ENCODE data around the gene PP2D1. TPM values are rescaled to one million over a fixed set of nuclear protein-coding genes. Genes with fewer than 3 reads are reported as not detected.

Gene PP2D1
- polyA plus RNA-seq, 3 donors, result 0.41 to 0.56 TPM; not detected in 1

GRCh38 chr3:20008646-20009045 lies 3.4 kb downstream of the PP2D1 start:
- WGBS (ENCODE audit: insufficient coverage), result no CpG with 5 or more reads among the region's 2 CpGs
- no peaks in the 10 kb centered on the region for H3K79me2 ChIP-seq (ENCODE audit: insufficient read depth, low read length)
- Mint-ChIP-seq H3K27me3 (ENCODE audit: low read depth in 3 of 3) (no peaks in the 10 kb centered on the region), H3K27ac (no peak overlapping the region), H3K9me3 (peaks cover 0 to 5% (median 0%) of the 10 kb centered on the region in 7 donors), H3K36me3 (no peaks in the 10 kb centered on the region), H3K4me3 (no peak overlapping the region), H3K4me1 (no peaks in the 10 kb centered on the region)
- no peaks in the 10 kb centered on the region for H4K20me1 ChIP-seq (ENCODE audit: insufficient read depth, low read length)
- no peak overlapping the region for H3K4me3 ChIP-seq (replicated peaks in 1 of 3; ENCODE audit: low read depth in 2 of 3, low read length in 3 of 3)
- no peaks in the 10 kb centered on the region for H3K9me3 ChIP-seq (replicated peaks in 1 of 2; ENCODE audit: control insufficient read depth in 1 of 2, insufficient read depth in 1 of 2, low read length in 2 of 2)
- H3K4me2 ChIP-seq (replicated peaks; ENCODE audit: extremely low read depth, low read length, poor library complexity, severe bottlenecking), result no peak overlapping the region
- no peaks in the 10 kb centered on the region for H3K27me3 ChIP-seq (ENCODE audit: control insufficient read depth in 2 of 2, insufficient read depth in 2 of 2, low read length in 2 of 2)
- H2AFZ ChIP-seq (ENCODE audit: insufficient read depth, low read depth, low read length, poor library complexity, severe bottlenecking), result no peak overlapping the region
- no peak overlapping the region for H3K9ac ChIP-seq (ENCODE audit: insufficient read depth, low read length, poor library complexity, severe bottlenecking)
- H3K4me1 ChIP-seq (ENCODE audit: control insufficient read depth in 1 of 2, insufficient read depth in 2 of 2, low read length in 2 of 2), result no peaks in the 10 kb centered on the region
- no peaks in the 10 kb centered on the region for H3K36me3 ChIP-seq (replicated peaks in 1 of 2; ENCODE audit: control insufficient read depth in 1 of 2, insufficient read depth in 2 of 2, low read length in 2 of 2)
- intact Hi-C loops (cut with micrococcal nuclease), result no loop called here
- DNase-seq, result no peak
- no peak for TF ChIP-seq CTCF (IDR thresholded peaks at IDR 0.05)
- H3K27ac ChIP-seq (ENCODE audit: low read depth in 1 of 2, low read length in 2 of 2), result no peak overlapping the region

- DNase-seq, result no peak
- no peak overlapping the region for H3K4me3 ChIP-seq (replicated peaks in 1 of 3; ENCODE audit: low read depth in 2 of 3, low read length in 3 of 3)
- TF ChIP-seq CTCF (IDR thresholded peaks at IDR 0.05), result no peak
- no peak overlapping the region for H3K4me3 Mint-ChIP-seq
- H2AFZ ChIP-seq (ENCODE audit: insufficient read depth, low read depth, low read length, poor library complexity, severe bottlenecking), result no peak overlapping the region
- WGBS (ENCODE audit: insufficient coverage), result 97% methylated on average over 16 of the region's 20 CpGs
- H3K9me3 Mint-ChIP-seq, result peaks cover 0 to 5% (median 0%) of the 10 kb centered on the region in 7 donors
- H3K4me1 ChIP-seq (ENCODE audit: control insufficient read depth in 1 of 2, insufficient read depth in 2 of 2, low read length in 2 of 2), result no peaks in the 10 kb centered on the region
- no peaks in the 10 kb centered on the region for H3K9me3 ChIP-seq (replicated peaks in 1 of 2; ENCODE audit: control insufficient read depth in 1 of 2, insufficient read depth in 1 of 2, low read length in 2 of 2)
- no peaks in the 10 kb centered on the region for H4K20me1 ChIP-seq (ENCODE audit: insufficient read depth, low read length)
- H3K36me3 Mint-ChIP-seq, result no peaks in the 10 kb centered on the region
- intact Hi-C loops (cut with micrococcal nuclease), result no loop called here
- H3K27me3 Mint-ChIP-seq (ENCODE audit: low read depth in 3 of 3), result no peaks in the 10 kb centered on the region
- no peaks in the 10 kb centered on the region for H3K36me3 ChIP-seq (replicated peaks in 1 of 2; ENCODE audit: control insufficient read depth in 1 of 2, insufficient read depth in 2 of 2, low read length in 2 of 2)
- no peak overlapping the region for H3K4me2 ChIP-seq (replicated peaks; ENCODE audit: extremely low read depth, low read length, poor library complexity, severe bottlenecking)
- H3K9ac ChIP-seq (ENCODE audit: insufficient read depth, low read length, poor library complexity, severe bottlenecking), result no peak overlapping the region
- no peaks in the 10 kb centered on the region for H3K27me3 ChIP-seq (ENCODE audit: control insufficient read depth in 2 of 2, insufficient read depth in 2 of 2, low read length in 2 of 2)
- H3K27ac ChIP-seq (ENCODE audit: low read depth in 1 of 2, low read length in 2 of 2), result no peak overlapping the region
- H3K79me2 ChIP-seq (ENCODE audit: insufficient read depth, low read length), result no peaks in the 10 kb centered on the region
- H3K4me1 Mint-ChIP-seq, result no peaks in the 10 kb centered on the region
- no peak overlapping the region for H3K27ac Mint-ChIP-seq
These were observed 4.1 kb downstream of the PP2D1 start for GRCh38 chr3:20007960-20008359.

Measured in CD14-positive monocyte (primary cell).